Measurements from ENCODE around the gene OR5M3.

GRCh38 chr11:56513280-56513679 is 40.1 kb upstream of the OR5M3 start:
- TF ChIP-seq POLR2AphosphoS5 (IDR thresholded peaks at IDR 0.05), result no peak
- TF ChIP-seq CTCF (IDR thresholded peaks at IDR 0.05), result no peak

All from breast epithelium (tissue), 3 donors.